LNCAP (cell line): ENCODE data around the gene PSAP.

Experiments
- CTCF ChIP-seq: fragments of 450-650 bp; IDR thresholded peaks from 2 replicates; pipeline ENCODE4 v1.5.1; 2017; ENCODE audit warnings: mild to moderate bottlenecking

Gene PSAP

DNA sequence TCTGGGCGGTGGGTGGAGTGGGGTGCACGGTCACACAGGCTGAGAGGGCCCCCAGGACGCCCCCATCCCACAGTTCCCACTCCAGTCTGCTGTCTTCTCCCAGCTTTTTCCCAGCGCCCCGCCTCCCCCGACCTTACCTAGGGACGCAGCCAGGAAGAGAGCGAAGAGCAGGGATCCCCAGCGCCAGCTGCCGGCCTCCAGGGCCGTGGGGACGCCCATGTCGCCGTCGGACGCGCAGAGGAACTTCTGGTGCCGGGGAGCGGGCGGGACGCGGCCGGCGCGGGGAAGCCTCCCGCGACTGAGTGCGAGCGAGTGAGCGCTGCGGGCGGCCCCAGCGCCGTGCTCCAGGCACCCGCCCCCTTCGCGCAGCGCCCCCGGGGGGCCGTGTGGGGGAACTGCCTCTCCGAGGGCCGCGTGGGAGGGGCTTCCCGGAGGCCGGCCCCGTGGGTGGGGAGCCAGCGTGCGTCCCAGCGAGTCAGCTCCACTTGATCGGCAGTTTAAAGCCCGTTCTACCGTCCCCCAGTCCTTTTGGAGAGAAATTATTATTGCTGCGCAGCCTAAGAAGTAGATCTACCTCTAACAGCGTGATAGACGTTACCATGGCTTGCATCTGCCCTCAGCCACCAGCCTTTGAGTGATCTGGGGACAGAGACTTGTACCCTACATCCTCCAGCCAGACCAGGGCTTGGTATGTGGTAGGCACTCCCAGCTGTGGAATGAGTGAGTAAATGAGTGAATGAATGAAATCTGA lies 77.7 kb downstream of the PSAP start, which contains the start of gene VSIR:
VSIR (minus strand) TSS at position 300 of the 751 bp plus-strand sequence; CDS start at position 219, 81 bp downstream.
- TF ChIP-seq CTCF: peak; percentile 74

GRCh38 chr10:71772832-71773220 lies 78.2 kb downstream of the PSAP start:
- no peak for TF ChIP-seq CTCF

- no peak for TF ChIP-seq CTCF
Observed at GRCh38 chr10:71771821-71772617, 79.0 kb downstream of the PSAP start.

- no peak for TF ChIP-seq CTCF
Observed at GRCh38 chr10:71771204-71771603, 79.8 kb downstream of the PSAP start.

DNA sequence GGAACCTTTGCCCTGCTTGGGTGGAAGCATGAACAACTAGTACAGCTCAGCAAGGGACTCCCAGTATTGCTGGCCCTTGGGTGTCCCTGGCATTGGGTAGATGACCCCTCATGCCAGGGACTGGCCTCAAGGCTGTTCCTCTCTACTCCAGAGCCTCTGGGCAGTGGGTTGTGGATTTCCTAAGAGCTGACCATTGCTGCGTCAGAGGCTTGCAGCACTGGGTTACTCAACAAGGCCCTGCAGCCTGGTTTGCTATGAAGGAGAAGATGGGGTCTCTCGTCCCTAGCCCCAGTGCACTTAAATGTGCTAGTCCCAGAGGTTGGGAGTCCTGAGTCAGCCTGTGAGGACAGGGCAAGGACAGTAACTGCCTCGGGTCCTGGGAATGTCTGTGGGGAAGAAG lies 80.3 kb downstream of the PSAP start:
- no peak for TF ChIP-seq CTCF

DNA sequence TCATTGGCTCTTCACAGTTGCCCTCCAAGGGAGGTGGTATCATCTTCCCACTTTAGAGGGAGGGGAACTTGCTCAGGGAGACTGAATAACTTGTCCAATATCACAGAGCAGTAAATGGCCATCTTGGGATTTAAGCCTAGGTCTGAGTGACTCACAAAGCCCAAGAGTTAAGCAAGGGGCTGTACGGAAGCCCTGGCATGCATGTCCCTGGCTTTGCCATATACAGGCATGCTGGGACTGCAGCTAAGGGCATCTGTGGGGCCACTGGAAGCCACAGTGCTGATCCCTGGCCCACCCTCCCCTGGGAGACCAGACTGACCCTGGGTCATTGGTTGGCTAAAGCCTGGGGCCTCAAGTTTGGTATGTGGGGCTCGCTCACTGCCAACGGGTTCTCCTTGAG lies 80.8 kb downstream of the PSAP start:
- TF ChIP-seq CTCF: no peak

GRCh38 chr10:71769279-71769823 lies 81.7 kb downstream of the PSAP start:
- TF ChIP-seq CTCF: no peak
